Fibroblast of peridontal ligament (primary cell): ENCODE results near the gene USP31.
"Not testable (repeated sequence)": the region's sequence is repeated elsewhere in the genome, so short reads cannot be mapped to it uniquely, and the experiment has no call there.

ENCODE experiments used
- DNase-seq: peaks from one replicate; pipeline ENCODE4 v3.0.0-alpha.2; 2010; ENCODE audit errors: extremely low read depth

USP31 gene

DNA sequence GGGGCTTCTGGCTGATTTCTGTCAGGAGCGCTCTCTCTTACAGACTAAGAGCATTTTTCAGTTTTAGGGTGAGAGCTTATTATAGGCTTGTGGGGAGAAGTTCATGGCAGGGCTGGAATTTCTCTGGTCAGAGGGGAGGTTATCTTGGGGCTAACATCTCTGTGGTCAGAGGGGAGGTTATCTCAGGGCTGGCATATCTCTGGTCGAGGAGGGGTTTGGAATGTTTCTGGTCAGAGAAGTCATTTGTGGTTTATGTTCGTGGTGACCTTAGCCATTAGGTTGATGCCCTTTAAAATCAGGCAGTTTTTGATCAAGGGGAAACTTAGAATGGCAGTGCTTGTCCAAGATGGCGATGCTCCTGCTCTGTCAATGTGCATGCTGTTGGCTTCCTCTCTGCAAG is 10.8 kb upstream of the USP31 start:
- DNase-seq, result no peak

DNA sequence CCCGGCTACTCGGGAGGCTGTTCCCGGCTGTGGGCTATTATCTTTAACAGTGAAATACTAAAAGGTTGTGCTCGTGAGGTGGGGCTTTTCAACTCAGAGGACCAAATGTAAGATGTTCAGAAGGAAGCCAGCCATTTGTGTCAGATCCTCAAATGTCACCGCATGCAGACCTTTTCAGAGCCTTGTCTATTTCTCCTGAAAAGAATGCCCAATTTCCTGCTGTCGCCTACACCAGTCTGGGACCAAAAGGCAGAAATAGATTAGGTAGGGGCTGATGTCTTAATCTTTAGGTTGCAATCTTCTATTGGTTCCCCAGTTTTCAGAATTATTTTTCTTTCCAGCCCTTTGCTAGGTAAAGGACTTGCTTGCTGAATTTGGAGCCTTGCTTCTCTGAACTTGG is 8.9 kb upstream of the USP31 start:
- no peak for DNase-seq

DNA sequence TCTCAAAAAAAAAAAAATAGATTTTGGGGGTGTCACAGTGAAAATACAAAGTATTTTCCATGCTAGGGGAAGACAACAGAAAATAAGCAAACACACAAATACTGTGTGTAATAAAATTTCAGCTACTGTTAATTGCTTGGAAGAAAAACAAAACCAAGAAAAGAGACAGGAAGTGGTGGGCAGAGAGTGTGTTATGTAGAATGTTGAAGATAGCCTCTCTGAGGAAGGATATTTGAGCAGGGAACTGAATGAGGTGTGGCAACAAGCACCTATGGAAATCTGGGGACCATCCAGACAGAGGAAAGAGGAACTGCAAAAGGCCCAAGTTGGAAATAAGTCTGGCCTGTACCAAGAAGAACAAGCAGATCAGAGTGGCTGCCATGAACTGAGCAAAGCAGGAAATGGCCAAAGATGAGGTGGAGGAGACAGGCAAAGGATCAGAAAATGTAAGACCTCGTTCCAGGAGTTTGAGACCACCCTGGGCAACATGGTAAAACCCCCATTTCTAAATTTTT is 7.8 kb upstream of the USP31 start:
- DNase-seq, result no peak

DNA sequence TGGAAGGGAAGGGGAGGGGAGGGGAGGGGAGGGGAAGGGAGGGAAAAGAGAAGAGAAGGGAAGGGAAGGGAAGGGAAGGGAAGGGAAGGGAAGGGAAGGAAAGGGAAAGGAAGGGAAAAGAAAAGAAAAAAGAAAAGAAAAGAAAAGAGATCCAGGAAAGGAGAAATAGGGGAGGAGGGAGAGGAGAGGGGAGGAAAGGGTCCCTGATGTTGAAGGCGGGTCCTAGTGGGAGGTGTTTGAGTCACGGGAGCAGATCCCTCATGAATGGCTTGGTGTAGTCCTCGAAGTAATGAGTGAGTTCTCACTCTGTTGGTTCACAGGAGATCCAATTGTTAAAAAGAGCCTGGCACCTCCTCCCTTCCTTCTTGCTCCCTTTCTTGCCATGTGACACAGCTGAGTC is 6.9 kb upstream of the USP31 start:
- no peak for DNase-seq

DNA sequence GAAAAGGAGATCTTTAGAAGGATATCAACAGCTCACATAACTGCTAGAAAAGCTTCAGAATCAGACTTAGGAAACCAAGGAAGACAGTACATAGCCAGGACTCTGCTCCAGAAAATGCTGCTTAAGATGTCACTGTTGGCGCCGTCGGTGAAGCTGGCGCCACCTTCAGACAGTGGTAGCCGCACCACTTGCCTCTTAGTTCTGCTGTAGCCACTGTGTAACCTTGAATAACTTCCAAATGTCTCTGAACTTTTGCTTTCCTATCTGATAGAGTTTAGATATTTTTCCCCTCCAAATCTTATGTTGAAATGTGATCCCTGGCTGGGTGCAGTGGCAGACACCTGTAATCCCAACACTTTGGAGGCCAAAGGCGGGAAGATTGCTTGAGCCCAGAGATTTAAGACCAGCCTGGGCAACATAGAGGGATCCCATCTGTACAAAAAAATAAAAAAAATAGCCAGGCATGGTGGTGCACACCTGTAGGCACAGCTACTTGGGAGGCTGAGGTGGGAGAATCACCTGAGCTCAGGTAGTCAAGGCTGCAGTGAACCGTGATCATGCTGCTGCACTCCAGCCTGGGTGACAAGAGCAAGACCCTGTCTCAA is 6.3 kb upstream of the USP31 start:
- DNase-seq, result no peak

DNA sequence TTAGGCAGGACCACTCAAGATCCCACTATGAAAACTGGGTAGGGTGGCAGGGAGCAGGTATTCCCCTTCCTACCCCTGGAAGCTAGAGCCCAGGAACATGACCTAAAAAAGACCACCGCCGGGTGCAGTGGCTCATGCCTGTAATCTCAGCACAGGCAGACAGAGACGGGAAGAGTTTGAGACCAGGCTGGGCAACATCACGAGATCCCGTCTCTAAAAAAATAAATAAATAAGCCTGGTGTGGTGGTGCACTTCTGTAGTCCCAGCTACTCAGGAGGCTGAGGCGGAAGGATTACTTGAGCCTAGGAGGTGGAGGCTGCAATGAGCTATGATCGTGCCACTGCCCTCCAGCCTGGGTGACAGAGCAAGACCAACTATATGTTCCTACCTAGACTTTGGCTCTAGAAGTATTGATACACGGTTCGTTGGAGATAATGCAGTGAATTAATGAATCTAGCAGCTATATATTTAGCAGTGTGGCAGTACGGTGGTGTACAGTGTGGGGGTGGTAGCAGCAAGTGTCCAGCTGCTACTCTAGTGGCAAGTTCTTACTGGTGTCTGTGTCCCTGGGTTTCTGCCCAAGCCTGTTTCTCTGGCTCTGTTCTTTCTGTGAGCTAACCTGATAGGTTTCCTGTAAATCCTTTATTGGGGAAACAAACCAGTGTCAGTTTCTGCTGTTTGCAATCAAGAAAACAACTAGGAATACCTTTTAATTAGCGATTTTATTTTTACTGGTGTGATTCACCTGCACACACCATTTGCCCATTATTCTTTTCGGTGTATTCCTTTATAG is 3.3 kb upstream of the USP31 start:
- DNase-seq, result no peak

DNA sequence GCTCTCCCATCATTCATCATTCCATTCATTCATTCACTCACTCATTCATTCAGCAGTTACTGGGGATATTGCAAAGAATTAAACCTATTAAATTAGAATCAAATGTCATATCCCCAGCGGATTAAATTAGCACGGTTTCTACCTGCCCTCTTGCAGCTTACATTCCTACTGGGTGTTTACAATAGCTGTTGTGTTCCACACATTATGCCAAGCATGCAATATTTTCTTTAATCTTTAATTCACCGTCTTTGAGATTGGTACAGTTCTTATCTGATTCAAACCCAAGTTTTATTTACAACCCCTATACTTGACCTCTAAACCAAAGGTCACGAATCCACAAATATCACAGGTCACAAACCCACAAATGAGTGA is 727 bp upstream of the USP31 start:
- no peak for DNase-seq

DNA sequence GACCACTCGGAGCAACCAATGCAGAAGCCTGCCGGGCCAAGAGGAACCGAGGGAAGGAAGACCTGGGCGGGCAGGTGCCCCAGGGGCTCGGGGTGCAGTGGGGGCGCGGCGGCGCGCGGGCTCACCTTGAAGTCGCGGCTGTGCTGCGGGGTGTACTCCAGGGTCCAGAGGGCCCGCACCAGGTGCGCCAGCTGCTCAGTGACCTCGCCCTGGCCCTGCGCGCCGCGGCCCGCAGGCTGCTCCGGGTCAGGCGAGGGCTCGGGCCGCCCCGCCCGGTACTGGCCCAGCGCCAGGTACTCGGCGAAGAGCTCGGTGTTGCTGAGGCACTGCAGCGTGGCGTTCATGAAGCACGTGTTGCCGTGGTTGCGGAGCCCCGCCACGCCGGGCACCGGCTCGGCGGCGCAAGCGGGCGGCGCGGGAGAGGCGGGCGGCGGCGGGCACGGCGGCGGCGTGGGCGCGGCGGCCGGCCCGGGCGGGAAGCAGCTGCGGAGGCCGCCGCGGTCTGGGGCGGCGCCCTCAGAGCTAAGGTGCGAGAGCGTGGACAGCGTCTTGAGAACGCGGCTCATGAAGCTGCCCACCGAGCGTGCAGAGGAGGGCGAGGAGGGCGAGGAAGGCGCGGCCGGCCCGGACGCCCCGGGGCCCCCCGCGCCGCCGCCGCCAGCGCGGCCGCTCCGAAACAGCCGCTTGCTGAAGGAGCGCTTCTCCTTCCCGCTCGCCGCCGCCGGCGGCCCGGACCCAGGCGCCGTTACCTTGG is 562 bp downstream of the USP31 start:
- DNase-seq, result peak; percentile 30

DNA sequence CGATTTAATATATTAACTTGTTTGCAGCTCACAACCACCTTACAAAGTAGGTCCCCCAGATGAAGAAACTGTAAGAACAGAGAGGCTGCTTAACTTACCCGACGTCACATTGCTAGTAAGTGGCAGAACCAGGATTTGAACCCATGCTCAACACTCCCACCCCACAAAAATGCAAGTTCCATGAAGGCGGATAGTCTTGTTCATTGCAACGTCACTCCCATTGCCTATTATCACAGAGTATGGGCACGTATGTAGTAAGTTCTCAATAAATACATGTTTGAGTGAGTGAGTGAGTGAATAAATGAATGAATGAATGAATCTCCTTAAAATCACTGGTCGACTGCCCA is 1.1 kb downstream of the USP31 start:
- no peak for DNase-seq

DNA sequence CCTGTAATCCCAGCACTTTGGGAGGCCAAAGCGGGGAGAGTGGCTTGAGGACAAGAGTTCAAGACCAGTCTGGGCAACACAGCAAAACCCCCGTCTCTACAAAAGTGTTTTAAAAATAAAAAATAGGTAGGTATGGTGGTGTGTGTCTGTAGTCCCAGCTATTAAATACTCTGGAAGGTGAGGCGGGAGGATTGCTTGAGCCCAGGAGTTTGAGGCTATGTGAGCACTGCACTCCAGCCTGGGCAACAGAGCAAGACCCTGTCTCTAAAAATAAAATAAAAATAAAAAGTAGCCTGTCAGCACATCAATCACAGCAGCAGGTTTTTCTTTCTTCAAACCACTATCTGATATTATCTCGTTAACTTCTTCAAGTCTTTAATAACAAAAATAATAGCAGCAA is 1.6 kb downstream of the USP31 start:
- DNase-seq, result no peak

DNA sequence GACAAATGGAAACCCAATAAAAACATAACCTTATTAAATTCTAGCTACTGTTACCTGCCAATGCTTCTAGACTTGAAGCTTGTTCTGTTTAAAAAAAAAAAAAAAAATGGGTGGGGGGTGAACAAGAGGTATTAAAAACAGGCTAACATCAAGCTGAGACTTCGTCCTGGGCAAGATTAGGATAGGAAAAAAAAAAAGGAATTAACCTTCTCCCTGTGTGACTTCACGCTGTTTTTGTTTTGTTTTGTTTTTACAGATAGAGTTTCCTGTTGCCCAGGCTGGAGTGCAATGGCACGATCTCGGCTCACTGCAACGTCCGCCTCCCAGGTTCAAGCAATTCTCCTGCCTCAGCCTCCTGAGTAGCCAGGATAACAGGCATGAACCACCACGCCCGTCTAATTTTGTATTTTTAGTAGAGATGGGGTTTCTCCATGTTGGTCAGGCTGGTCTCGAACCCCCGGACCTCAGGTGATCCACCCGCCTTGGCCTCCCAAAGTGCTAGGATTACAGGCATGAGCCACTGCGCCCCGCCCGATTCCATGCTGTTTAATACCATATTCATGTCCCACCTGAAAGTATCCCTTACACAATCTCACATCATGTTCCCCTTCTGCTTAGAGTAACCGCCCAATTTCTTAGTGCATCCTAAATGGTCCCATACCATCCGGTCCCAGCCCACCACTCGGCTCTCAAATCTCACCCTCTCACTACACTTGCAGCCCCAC is 2.2 kb downstream of the USP31 start:
- DNase-seq, result no peak

DNA sequence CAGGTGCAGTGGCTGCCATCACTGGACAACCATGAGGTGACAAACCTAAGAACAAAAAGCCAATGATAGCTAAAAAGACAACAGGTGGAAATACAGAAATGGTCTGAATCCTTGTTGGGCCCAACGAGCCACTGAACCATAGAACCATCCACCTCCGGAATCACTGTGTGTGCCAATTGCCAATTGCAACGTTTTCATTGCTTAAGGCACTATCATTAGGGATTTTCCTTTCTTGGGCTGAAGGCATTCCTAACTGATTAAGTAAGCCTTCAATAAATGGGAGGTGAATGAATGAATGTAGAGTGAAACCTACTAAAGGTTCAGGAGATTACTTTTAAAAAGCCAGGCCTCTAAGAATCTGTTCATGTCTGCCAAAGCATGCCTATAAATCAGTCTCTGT is 3.6 kb downstream of the USP31 start:
- peak; percentile 53 for DNase-seq

DNA sequence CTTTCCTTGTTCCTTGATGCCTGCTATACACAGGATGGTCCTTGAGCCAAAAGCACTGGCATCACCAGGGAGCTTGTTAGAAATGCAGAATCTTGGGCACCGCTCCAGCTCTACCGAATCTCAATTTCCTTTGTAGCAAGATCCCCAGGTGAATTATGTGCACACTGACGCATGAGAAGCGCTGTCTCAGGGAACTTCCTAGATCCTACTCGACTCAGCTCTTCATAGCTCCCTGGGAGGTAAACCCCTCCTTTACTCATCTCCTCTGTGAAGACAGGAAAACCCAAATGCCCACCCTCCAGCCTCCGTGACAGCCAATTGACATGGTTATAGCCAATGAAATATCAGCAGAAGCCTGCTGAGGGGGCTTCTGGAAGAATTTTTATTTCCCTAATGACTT is 4.1 kb downstream of the USP31 start:
- DNase-seq, result no peak

DNA sequence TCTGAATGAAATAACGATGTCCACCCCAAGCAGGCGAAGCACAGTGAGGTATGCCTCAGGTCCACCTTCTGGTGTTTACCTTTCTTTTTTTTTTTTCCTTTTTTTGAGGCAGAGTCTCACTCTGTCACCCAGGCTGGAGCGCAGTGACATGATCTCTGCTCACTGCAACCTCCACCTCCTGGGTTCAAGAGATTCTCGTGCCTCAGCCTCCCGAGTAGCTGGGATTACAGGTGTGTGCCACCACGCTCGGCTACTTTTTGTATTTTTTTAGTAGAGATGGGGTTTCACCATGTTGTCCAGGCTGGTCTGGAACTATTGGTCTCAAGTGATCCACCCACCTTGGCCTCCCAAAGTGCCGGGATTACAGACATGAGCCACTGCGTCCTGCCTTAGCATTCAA is 4.9 kb downstream of the USP31 start:
- not testable (repeated sequence) for DNase-seq

DNA sequence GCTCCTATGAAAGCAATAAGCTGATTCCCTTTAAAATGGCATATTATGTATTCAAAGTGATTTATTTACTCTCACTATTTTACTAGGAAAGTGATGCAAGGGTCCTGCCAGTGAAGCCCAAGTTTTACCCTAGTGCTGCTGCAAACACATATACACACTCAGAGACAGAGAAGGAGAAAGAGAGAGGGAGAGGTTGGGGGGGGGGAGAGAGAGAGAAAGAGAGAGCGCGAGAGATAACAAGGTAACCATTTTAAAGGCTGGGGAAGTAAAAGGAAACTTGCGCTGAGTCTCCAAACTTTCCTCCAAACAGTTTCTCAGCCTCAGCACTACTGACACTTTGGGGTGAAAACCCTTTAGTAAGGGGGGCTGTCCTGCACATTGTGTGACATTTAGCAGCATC is 5.9 kb downstream of the USP31 start:
- DNase-seq, result no peak

DNA sequence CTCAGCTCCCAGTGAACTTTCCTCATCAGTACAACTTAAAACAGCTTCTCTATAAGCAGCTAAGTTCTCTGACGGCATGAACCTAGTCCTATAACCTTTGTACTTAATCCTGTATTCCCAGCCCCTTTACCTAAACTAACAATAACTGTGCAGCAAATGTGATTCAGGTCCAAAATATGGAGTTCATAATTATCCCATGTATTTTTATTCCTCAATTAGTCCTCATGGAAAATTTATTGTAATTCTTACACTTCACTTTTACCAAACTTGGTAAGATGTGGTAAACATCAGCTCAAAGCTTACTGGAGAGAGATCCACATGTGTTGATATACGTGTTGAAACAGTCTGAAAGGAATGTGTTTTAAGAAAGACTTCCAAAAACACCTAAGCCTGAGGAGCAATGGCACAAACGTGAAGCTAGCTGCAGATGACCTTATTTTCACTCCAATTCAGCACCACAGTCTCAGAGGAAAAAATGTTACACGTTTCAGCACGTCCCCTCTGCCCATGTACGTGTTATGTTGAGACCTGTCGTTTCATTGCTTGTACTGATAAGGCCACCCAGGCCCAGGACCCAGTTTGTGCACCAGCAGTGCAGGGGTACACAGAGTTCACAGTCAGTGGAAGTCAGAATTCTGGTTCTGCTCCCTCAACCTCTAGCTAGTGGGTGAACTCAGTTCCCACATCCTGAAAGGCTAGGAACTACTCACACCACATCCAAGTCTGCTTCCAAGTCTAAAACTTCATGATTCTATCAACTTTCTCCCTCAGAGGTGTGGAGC is 7.1 kb downstream of the USP31 start:
- DNase-seq, result no peak

DNA sequence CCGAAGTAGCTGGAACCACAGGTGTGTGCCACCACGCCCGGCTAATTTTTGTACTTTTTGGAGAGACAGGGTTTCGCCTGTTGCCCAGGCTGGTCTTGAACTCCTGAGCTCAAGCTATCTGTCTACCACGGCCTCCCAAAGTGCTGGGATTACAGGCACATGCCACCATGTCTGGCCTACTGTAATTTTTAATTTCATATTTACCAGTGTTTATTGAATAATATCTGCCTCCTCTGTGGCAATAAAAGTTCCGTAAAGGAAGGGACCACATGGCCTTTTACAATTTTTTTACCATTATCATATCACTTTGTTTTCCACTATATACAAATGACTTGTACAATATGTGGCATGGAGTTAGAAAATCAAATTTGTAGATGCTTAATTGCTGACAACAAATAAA is 7.8 kb downstream of the USP31 start:
- DNase-seq, result no peak

DNA sequence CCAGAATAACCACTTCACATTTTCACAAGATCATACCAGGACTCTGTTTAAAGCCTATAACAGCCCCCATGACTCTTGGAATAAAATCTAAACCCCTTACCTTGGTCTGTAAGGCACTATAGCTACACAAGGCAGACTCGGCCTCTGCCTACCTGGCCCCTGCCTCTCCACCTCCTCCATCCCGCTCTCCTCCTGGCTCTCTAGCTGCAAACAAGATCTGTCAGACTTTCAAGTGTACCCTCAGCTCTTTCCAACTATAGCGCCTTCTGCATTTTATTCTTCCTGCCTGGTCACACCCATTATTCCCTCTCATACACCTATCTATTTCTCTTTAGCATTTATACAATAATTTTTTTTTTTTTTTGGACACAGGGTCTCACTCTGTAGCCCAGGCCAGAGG is 8.2 kb downstream of the USP31 start:
- no peak for DNase-seq

DNA sequence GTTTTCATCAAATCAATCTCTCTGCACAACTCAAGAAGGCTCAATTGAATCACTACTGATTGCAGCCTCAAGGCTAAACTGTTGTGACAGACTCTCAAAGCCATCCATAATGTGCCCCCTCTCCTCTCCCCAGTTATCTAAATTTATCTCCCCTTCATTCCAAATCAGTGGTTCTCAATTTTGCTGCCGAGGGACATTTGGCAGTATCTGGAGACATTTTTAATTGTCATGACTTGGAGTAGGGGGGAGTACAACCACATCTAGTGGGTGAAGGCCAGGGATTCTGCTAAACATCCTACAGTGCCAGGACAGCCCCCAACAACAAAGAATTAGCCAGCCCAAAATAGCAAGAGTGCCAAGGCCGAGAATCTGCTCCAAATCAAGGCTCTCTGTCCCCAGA is 9.1 kb downstream of the USP31 start:
- DNase-seq, result no peak

DNA sequence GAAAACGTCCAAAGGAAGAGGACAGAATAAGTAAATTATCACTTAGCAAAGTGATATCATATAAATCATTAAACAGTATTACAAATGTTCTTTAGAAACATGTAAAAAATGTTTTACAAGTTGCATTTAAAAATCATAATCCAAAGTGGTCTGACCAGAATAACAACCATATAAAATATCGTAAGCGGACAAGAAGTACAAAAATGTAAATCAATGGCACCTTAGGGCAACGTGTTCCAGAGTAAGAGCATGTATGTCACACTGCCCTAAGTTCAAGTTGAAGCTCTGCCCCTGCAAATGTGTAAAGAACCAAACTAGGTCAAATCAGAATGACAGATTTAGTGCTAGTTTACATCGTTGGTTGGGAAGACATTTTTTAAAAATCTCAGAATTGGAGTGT is 11.4 kb downstream of the USP31 start:
- DNase-seq, result no peak

DNA sequence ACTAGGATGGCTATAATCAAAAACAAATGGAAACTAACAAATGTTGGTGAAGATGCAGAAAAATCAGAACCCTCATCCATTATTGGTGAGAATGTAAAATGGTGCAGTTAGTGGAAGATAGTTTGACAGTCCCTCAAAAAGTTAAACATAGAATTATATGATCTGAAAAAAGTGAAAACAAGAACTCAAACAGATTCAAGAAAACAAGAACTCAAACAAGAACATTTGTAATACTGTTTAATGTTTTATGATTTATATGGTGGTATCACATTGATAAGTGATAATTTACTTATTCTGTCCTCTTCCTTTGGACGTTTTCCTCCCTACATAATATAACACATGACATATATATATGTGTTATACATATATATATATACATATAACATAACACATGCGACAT is 12.0 kb downstream of the USP31 start:
- no peak for DNase-seq

DNA sequence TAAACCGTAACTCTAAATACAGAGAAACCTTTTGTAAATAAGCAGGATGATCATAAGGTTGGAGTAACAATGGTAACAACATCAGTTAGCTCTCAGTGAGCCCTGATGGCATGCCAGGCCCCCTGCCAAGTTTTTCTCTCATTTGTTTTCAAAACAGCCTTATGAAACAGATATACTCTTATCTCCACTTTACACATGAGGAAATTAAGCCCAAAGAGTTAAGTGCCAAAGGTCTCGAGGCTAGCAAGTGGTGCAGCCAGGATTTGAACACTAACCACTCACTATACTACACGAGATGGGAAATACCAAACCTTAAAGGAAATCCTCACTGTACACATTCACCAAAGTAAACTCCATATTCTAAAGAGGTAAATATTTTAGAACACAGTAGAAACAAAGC is 15.0 kb downstream of the USP31 start:
- no peak for DNase-seq
